Keratinocyte (primary cell): Measurements from ENCODE around the gene DEXI. TPM values are rescaled to one million over a fixed set of nuclear protein-coding genes. Genes with fewer than 3 reads are reported as not detected.

Source experiments
- DNase-seq: peaks from one replicate; pipeline ENCODE4 v3.0.0-alpha.2; 2011; ENCODE audit warnings: low read depth, missing footprints, low spot score
- FAIRE-seq: peaks from 2 replicates; lab custom pipeline; 2011; peaks lifted over from hg19 to GRCh38; lab: Jason Lieb, UNC
- H2AFZ ChIP-seq: 2 replicates; pipeline ENCODE4 v1.6.0; 2012; ENCODE audit warnings: low read length, control low read depth, inconsistent platforms; ENCODE audit not compliant: control insufficient read depth
- H3K27ac ChIP-seq: 2 replicates; pipeline ENCODE4 v1.5.1; 2011; ENCODE audit warnings: low read length; ENCODE audit not compliant: control insufficient read depth, insufficient read depth
- H3K27me3 ChIP-seq: 3 replicates; pipeline ENCODE4 v1.6.0; 2011; ENCODE audit warnings: low read length; ENCODE audit not compliant: control insufficient read depth, insufficient read depth; ENCODE audit errors: extremely low read depth
- H3K36me3 ChIP-seq, 2 experiments: 2 replicates in 1 of 2; 3 replicates in 1 of 2; pipeline ENCODE4 v1.5.1; 2011; ENCODE audit warnings: low read length in 2 of 2, mild to moderate bottlenecking in 1 of 2; ENCODE audit not compliant: control insufficient read depth in 2 of 2, insufficient read depth in 2 of 2; ENCODE audit errors: extremely low read depth in 1 of 2
- H3K4me1 ChIP-seq: 3 replicates; pipeline ENCODE4 v1.5.1; 2011; ENCODE audit warnings: low read length; ENCODE audit not compliant: control insufficient read depth, insufficient read depth; ENCODE audit errors: extremely low read depth
- H3K4me2 ChIP-seq: 3 replicates; pipeline ENCODE4 v1.6.0; 2011; ENCODE audit warnings: low read depth, low read length; ENCODE audit not compliant: control insufficient read depth, insufficient read depth; ENCODE audit errors: extremely low read depth
- H3K4me3 ChIP-seq, 3 experiments: fragments of 200-600 bp in 1 of 3; sonication (generic) in 1 of 3; 2 replicates in 2 of 3; 3 replicates in 1 of 3; pipeline ENCODE4 v1.5.1; 2011 to 2016; ENCODE audit warnings: low read length in 3 of 3, mild to moderate bottlenecking in 3 of 3, control low read depth in 2 of 3, inconsistent platforms in 1 of 3, low read depth in 1 of 3, mixed read lengths in 1 of 3, mixed run types in 1 of 3, moderate library complexity in 1 of 3; ENCODE audit not compliant: control insufficient read depth in 2 of 3, insufficient read depth in 2 of 3; ENCODE audit errors: extremely low read depth in 1 of 3
- H3K79me2 ChIP-seq: 2 replicates; pipeline ENCODE4 v1.6.0; 2012; ENCODE audit warnings: low read length; ENCODE audit not compliant: control insufficient read depth, insufficient read depth
- H3K9ac ChIP-seq: 3 replicates; pipeline ENCODE4 v1.6.0; 2011; ENCODE audit warnings: low read length; ENCODE audit not compliant: control insufficient read depth, insufficient read depth; ENCODE audit errors: extremely low read depth
- H3K9me1 ChIP-seq: 3 replicates; pipeline ENCODE4 v1.6.0; 2011; ENCODE audit warnings: low read length; ENCODE audit not compliant: control insufficient read depth, insufficient read depth; ENCODE audit errors: extremely low read depth
- H3K9me3 ChIP-seq: 2 replicates; pipeline ENCODE4 v1.5.1; 2012; ENCODE audit warnings: low read depth, low read length; ENCODE audit not compliant: control insufficient read depth
- H4K20me1 ChIP-seq: 3 replicates; pipeline ENCODE4 v1.6.0; 2011; ENCODE audit warnings: low read length; ENCODE audit not compliant: control insufficient read depth, insufficient read depth; ENCODE audit errors: extremely low read depth
- CTCF ChIP-seq, 3 experiments: IDR thresholded peaks in 1 of 3; conservative IDR thresholded peaks in 1 of 3; optimal IDR thresholded peaks in 1 of 3; 2 replicates in 2 of 3; 3 replicates in 1 of 3; pipeline versions ENCODE3 to v1.5.1; 2011; ENCODE audit warnings: low read length in 3 of 3, mild to moderate bottlenecking in 3 of 3, moderate library complexity in 2 of 3, control low read depth in 1 of 3, inconsistent platforms in 1 of 3; ENCODE audit not compliant: insufficient read depth in 2 of 3; ENCODE audit errors: extremely low read depth in 1 of 3
- EZH2 ChIP-seq: IDR thresholded peaks from one replicate; pipeline ENCODE4 v1.6.1; 2012; ENCODE audit warnings: inconsistent platforms, mild to moderate bottlenecking, low read length, moderate library complexity
- dilution Hi-C: fragments of 300-500 bp; cut with MboI; formaldehyde crosslinking; loops from one replicate; pipeline ENCODE4 v1.7.0; 2020; ENCODE audit warnings: low sequenced_read_pairs; ENCODE audit not compliant: extremely low pct_ligation_motif_present
- polyA plus RNA-seq, 5 experiments: library from polyadenylated mRNA; depleted of rRNA in 3 of 5; stranded (reverse) in 3 of 5; stranded (forward) in 1 of 5; unstranded in 1 of 5; fragments of >200 nt; gene quantifications; 1 replicate in 1 of 5; 2 replicates in 3 of 5; 3 replicates in 1 of 5; pipeline versions ENCODE4 v1.2.1 to v1.2.3, GENCODE V29; 2011 to 2012; ENCODE audit warnings: missing spikeins in 2 of 5, low read depth in 1 of 5, low replicate concordance in 1 of 5

The DEXI gene
- polyA plus RNA-seq, 1 donor (not counting 4 experiments of a cell fraction or from before 2014, with no cell fraction given) = 25.9 TPM

GRCh38 chr16:10927497-10928112 is 14.7 kb downstream of the DEXI start:
- DNase-seq (no peak), FAIRE-seq (no peak)
- Histone ChIP-seq H3K9me3 (no peaks in the 10 kb centered on the region), H3K4me2 (no peak overlapping the region), H3K79me2 (peaks cover 3% of the 10 kb centered on the region), H3K4me1 (no peaks in the 10 kb centered on the region), H3K9me1 (no peaks in the 10 kb centered on the region), H3K27me3 (no peaks in the 10 kb centered on the region), H2AFZ (no peak overlapping the region), H3K9ac (no peak overlapping the region), H4K20me1 (peaks cover 5% of the 10 kb centered on the region), H3K36me3 (peaks cover 6 to 11% of the 10 kb centered on the region in 2 experiments), H3K4me3 (no peak overlapping the region), H3K27ac (no peak overlapping the region)
- dilution Hi-C loops = no loop called here
- TF ChIP-seq EZH2 = no peak
- no peak for TF ChIP-seq CTCF (optimal IDR thresholded peaks at IDR 0.05 in 1 of 3, IDR thresholded peaks at IDR 0.05 in 1 of 3, conservative IDR thresholded peaks at IDR 0.05 in 1 of 3; ENCODE audit: extremely low read depth in 1 of 3, insufficient read depth in 2 of 3, low read length in 3 of 3)

GRCh38 chr16:10926867-10927266 is 15.4 kb downstream of the DEXI start:
- TF ChIP-seq EZH2 (no peak), CTCF (optimal IDR thresholded peaks at IDR 0.05 in 1 of 3, IDR thresholded peaks at IDR 0.05 in 1 of 3, conservative IDR thresholded peaks at IDR 0.05 in 1 of 3; ENCODE audit: extremely low read depth in 1 of 3, insufficient read depth in 2 of 3, low read length in 3 of 3) (no peak)

More at GRCh38 chr16:10926867-10927266, 15.4 kb downstream of the DEXI start:
- Histone ChIP-seq H4K20me1 (peaks cover under 1% of the 10 kb centered on the region), H3K27ac (no peak overlapping the region), H3K9me3 (no peaks in the 10 kb centered on the region), H3K79me2 (no peaks in the 10 kb centered on the region), H2AFZ (no peak overlapping the region), H3K36me3 (peaks cover 1 to 9% of the 10 kb centered on the region in 2 experiments), H3K9me1 (no peaks in the 10 kb centered on the region), H3K9ac (no peak overlapping the region), H3K4me1 (no peaks in the 10 kb centered on the region), H3K4me3 (no peak overlapping the region), H3K4me2 (no peak overlapping the region), H3K27me3 (no peaks in the 10 kb centered on the region)
- DNase-seq = no peak
- dilution Hi-C loops = no loop called here
- no peak for FAIRE-seq
